IPS-15b (cell line): ENCODE measurements around the gene PKP4.

Experiments used
- H3K27me3 ChIP-seq: one replicate; pipeline ENCODE4 v1.6.1; 2013; ENCODE audit warnings: low read length; ENCODE audit not compliant: control insufficient read depth, insufficient read depth
- H3K36me3 ChIP-seq: one replicate; pipeline ENCODE4 v1.6.1; 2013; ENCODE audit warnings: low read length; ENCODE audit not compliant: control insufficient read depth, insufficient read depth
- H3K4me1 ChIP-seq: one replicate; pipeline ENCODE4 v1.6.1; 2013; ENCODE audit warnings: mild to moderate bottlenecking, low read length; ENCODE audit not compliant: control insufficient read depth, insufficient read depth
- H3K4me3 ChIP-seq: one replicate; pipeline ENCODE4 v1.5.1; 2013; ENCODE audit warnings: low read depth, low read length
- H3K9ac ChIP-seq: one replicate; pipeline ENCODE4 v1.6.1; 2013; ENCODE audit warnings: low read depth, mild to moderate bottlenecking, low read length
- H3K9me3 ChIP-seq: one replicate; pipeline ENCODE4 v1.6.1; 2013; ENCODE audit warnings: mild to moderate bottlenecking, low read length; ENCODE audit not compliant: control insufficient read depth, insufficient read depth

PKP4 gene

DNA sequence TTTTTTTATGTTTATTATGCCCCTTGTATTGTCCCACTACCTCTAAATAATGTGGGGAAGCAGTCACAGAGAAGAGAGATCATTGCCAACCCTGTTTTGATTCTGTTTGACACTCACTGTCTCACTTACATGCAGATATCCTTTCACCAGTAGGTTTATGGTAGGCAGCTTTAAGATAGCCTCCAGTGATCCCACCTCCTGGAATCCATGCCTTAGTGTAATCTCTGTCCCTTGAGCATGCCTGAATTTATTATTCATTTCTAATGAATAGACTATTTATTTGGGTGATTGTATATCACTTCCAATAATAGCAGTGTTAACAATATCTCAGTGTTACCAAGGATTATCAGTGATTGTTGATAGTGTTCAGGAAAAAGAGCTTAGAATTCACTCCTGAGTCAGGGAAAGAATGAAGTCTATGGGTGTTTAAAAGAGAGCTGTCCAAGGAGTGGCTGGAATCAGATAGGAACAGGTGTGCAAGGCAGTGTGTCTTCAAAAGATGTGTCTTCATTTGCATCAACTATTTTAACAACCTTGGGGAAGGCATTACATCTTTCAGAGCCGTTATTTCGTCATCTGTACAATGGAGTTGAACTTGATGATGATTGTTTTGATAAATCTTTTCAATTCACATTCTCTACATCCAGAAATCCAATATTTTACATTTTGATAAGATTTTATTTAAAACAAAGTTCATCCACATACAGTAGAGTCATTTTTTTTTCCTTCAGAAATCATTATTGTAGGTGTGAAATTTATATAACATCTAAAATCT is 31.9 kb downstream of the PKP4 start:
- H3K36me3 ChIP-seq: no peaks in the 10 kb centered on the region
- H3K4me3 ChIP-seq: no peak overlapping the region
- no peak overlapping the region for H3K9ac ChIP-seq
- peaks cover 18% of the 10 kb centered on the region for H3K4me1 ChIP-seq
- H3K27me3 ChIP-seq: no peaks in the 10 kb centered on the region
- no peaks in the 10 kb centered on the region for H3K9me3 ChIP-seq

DNA sequence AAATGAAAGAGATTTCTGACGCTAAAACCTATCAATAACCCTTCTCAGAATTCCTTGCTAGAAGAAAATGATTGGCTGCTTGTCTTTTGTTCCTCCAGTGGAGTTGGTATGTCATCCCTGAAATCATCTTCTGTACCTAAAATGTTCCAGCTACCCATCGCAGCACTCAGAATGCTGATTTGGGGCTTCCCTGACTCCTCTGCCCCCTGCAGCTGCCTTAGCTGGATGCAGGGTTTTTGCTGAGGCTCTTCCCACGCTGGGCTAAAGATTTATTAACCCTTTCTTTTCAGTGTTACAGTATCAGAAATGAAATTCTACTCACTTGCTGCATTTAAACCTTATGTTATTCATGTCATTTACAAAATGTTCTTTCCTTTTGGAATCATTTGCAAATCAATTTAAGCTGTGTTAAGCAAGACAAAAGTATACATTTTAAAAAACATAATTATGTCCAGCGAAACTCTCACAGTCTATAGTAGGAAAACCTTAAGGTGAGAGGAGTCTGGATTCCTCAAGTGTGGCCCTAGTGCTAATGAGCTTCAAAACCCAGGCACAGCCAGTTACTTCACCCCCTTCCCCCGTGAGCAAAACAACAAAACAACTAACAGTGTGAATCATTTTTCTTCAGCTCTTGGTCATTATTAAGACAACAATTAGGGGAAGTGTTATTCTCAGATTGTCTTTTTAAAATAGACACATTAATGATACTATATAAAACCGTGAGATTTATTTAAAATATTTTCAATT is 32.8 kb downstream of the PKP4 start:
- H3K9me3 ChIP-seq: no peaks in the 10 kb centered on the region
- H3K4me3 ChIP-seq: no peak overlapping the region
- no peak overlapping the region for H3K9ac ChIP-seq
- no peaks in the 10 kb centered on the region for H3K27me3 ChIP-seq
- H3K4me1 ChIP-seq: peaks cover 18% of the 10 kb centered on the region
- no peaks in the 10 kb centered on the region for H3K36me3 ChIP-seq

DNA sequence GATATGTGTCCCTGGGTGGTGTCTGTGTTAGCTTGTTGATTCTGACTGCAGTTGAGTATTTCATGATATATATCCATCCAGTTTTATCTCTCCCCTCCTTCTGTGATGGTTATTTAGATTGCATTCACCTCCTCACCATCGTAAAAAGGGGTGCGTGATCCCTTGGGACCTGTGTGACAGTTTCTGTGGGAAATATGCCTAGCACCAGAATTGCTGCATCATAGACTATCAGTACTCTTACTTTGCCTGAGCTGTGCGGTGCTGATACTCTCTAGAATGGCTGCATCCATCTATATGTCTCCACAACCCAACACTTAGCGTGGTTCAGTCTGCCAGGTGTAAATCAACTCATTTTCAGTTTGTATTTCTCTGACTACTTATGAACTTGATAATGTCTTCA is 34.3 kb downstream of the PKP4 start:
- Histone ChIP-seq H3K9ac (no peak overlapping the region), H3K27me3 (no peaks in the 10 kb centered on the region), H3K36me3 (no peaks in the 10 kb centered on the region), H3K4me1 (peaks cover 14% of the 10 kb centered on the region), H3K9me3 (no peaks in the 10 kb centered on the region), H3K4me3 (no peak overlapping the region)

DNA sequence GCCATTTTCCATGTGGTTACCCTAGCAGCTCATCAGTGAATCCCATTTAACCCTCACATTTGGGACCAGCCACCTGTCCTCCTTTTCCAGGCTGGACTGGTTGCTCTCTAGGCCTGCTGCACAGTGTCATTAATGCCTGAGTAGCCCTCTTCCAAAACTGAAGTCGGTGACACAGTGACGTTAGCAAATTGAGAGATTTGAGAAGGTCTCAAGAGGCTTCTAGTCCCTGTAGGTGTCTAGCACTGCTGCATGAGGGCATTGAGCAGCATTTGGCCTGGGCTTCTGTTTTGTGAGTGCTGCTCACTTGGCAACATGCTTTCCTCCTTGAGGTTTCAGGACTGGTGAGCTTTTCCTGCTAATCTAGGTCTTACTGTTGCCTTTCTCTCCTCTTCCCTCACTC is 36.7 kb downstream of the PKP4 start:
- H3K9ac ChIP-seq: no peak overlapping the region
- no peak overlapping the region for H3K4me3 ChIP-seq
- peaks cover 17% of the 10 kb centered on the region for H3K4me1 ChIP-seq
- H3K9me3 ChIP-seq: no peaks in the 10 kb centered on the region
- no peaks in the 10 kb centered on the region for H3K36me3 ChIP-seq
- no peaks in the 10 kb centered on the region for H3K27me3 ChIP-seq

DNA sequence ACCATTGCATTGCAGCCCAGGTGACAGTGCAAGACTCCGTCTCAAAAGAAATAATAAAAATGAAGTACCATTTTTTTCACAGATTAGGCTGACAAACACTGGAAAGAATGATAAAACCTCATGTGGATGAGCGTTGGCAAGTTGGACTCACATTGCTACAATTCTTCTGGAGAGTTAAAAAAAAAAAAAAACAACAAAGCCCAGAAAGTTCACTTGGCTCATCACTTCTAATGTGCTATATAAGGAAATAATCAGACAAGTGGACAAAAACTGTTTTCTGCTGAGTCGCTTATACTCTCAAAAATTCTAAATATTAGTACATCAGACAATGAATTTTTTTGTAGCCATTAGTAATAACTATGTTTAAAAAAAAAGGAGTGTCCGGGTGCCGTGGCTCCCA is 38.4 kb downstream of the PKP4 start:
- no peak overlapping the region for H3K9ac ChIP-seq
- peaks cover 11% of the 10 kb centered on the region for H3K4me1 ChIP-seq
- H3K27me3 ChIP-seq: no peaks in the 10 kb centered on the region
- H3K36me3 ChIP-seq: no peaks in the 10 kb centered on the region
- H3K9me3 ChIP-seq: no peaks in the 10 kb centered on the region
- no peak overlapping the region for H3K4me3 ChIP-seq

DNA sequence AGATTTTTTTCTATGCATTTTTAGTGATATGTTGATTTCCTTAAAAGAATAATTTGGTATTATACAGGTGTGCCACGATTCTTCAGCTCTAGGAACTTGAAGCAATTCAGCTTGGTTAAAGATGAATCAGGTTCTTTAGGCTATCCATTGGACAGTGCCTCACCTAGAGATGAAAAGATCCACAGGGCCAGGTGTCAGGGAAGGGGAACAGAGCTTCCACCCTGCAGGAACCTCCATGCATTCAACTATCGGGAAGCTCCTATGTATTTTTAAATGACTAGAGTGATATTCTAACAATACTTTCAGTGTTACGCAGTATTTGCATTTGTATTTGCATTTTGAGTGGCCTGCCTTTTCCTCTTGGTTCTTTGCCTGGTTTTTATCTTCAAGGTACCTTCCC is 40.2 kb downstream of the PKP4 start:
- no peaks in the 10 kb centered on the region for H3K9me3 ChIP-seq
- H3K36me3 ChIP-seq: no peaks in the 10 kb centered on the region
- peaks cover 11% of the 10 kb centered on the region for H3K4me1 ChIP-seq
- H3K4me3 ChIP-seq: no peak overlapping the region
- no peak overlapping the region for H3K9ac ChIP-seq
- H3K27me3 ChIP-seq: no peaks in the 10 kb centered on the region

DNA sequence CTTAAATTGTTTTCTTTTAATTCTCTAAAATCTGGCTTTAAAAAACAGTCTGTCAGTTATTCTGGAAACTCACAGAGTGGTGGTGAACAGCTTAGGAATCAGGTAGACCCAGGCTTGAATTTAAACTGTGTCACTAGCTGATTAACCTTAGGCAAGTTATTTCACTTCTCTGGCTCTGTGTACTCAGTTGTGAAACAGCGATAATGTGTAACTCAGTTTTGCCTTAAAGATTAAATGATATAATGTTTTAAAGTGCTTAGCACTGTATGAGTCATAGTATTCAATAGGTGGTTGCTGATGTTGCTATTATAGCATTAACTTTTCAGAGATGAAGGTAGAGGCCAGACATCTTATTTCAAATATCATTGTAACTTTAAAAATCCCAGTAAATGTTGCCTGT is 40.7 kb downstream of the PKP4 start:
- no peaks in the 10 kb centered on the region for H3K9me3 ChIP-seq
- peaks cover 11% of the 10 kb centered on the region for H3K4me1 ChIP-seq
- no peaks in the 10 kb centered on the region for H3K27me3 ChIP-seq
- H3K9ac ChIP-seq: no peak overlapping the region
- no peaks in the 10 kb centered on the region for H3K36me3 ChIP-seq
- H3K4me3 ChIP-seq: no peak overlapping the region

DNA sequence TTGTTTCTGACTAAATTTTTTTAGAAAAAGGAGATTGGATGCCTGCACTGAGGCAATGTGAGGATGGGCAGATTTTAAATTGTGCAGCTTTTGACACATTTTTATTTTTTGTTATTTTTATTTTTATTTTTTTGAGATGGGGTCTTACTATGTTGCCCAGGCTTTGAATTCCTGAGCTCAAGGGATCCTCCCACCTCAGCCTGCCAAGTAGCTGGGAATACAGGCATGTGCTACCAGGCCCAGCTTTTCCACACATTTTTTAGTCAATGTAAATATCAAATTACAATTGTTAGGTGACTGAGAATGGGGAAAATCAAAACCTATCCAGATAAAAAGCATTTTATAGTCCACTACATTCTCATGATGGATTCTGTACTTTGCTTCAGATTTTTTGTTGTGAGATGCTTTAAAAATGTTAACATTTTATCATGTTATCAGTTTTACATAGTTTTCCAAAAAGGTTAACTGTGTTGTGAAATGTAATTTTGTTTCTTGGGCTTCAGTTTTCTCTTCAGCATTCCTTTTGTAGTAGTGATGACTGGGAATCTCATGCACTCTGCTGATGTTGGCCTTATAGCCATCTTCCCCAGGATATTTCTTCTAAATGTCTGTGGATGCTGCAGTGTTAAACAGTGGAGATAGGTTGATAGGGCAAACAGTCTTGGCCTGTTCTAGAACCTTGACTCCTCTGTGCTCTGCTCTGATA is 41.4 kb downstream of the PKP4 start:
- peaks cover 11% of the 10 kb centered on the region for H3K4me1 ChIP-seq
- H3K9ac ChIP-seq: no peak overlapping the region
- no peaks in the 10 kb centered on the region for H3K36me3 ChIP-seq
- no peaks in the 10 kb centered on the region for H3K9me3 ChIP-seq
- H3K4me3 ChIP-seq: no peak overlapping the region
- no peaks in the 10 kb centered on the region for H3K27me3 ChIP-seq

DNA sequence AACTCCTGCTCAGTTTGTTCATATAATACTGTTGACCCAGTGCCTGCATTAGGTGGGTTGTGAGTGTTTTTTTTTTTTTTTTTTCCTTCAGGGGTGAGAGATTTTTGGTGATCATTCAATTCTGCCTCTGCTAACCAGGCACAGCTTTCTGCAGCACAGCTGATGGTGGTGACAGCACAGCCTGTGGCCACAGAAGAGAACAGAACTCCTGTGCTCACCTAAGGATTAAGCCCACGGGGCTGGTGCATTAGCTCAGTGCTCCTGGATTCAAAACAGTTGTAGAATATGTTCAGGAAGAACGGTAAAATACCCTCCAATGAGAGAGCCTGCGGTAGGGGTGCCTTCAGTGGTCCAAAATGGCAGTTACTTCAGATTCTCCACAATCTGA is 42.0 kb downstream of the PKP4 start:
- no peak overlapping the region for H3K9ac ChIP-seq
- H3K4me1 ChIP-seq: peaks cover 8% of the 10 kb centered on the region
- H3K27me3 ChIP-seq: no peaks in the 10 kb centered on the region
- no peak overlapping the region for H3K4me3 ChIP-seq
- H3K9me3 ChIP-seq: no peaks in the 10 kb centered on the region
- H3K36me3 ChIP-seq: no peaks in the 10 kb centered on the region

DNA sequence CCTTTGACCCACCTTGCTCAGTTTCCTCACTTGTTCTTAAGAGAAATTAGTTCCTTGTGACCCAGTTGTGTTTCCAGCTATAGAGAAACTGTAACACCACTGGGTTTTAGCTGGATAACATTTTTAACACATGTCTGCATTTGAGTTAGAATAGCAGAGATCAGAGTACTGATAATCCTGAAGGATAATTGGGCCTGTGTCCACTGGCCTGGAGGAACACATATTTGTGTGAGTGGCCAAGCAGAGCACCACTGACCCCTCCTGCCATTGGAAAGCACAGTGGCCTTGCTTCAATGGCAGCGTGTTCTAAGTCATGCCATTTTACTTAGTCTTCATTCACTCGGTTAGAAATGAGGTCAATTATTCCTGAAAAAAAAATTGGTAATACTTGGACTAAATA is 42.6 kb downstream of the PKP4 start:
- Histone ChIP-seq H3K9ac (no peak overlapping the region), H3K4me1 (peaks cover 8% of the 10 kb centered on the region), H3K36me3 (no peaks in the 10 kb centered on the region), H3K27me3 (no peaks in the 10 kb centered on the region), H3K4me3 (no peak overlapping the region), H3K9me3 (no peaks in the 10 kb centered on the region)

DNA sequence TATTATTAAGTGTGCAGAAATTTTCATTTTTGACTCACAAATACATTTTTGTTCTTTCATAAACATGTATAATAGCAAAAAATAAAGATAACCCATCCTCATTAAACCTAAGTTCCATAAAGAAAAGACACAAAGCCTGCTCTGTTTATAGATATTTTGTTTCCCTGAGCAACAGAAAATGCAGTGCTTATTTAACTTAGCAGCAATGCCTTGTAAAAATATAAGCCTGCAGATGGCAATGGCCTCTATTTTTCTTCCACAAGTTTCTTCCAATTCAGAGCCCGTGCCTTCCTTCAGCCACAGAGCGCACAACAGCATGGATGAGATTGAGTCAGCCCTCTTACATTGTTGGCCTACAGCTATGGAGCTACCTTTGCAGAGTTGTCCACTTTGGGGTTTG is 43.6 kb downstream of the PKP4 start:
- Histone ChIP-seq H3K27me3 (no peaks in the 10 kb centered on the region), H3K4me1 (peaks cover 10% of the 10 kb centered on the region), H3K9ac (no peak overlapping the region), H3K4me3 (no peak overlapping the region), H3K36me3 (no peaks in the 10 kb centered on the region), H3K9me3 (no peaks in the 10 kb centered on the region)

DNA sequence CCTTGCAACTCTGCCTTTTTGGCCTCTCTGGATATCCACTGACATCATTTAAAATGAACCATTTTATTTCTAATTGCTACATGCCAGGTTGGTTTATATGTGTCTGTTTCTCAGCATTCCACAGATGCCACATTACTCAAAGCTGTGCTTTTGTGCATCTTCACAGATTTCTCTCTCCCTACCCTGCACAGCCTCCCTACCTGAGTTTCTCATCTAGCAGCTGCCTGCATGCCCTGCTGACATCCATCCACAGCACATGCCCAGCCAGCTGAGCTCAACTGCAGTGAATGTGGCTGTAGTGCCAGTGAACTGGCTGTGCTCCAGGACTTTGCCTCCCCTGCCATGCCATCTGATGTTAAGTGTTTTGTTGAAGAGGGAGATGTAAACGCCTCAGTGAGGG is 44.5 kb downstream of the PKP4 start:
- no peak overlapping the region for H3K4me3 ChIP-seq
- H3K9ac ChIP-seq: no peak overlapping the region
- no peaks in the 10 kb centered on the region for H3K9me3 ChIP-seq
- H3K36me3 ChIP-seq: no peaks in the 10 kb centered on the region
- no peaks in the 10 kb centered on the region for H3K27me3 ChIP-seq
- H3K4me1 ChIP-seq: peaks cover 12% of the 10 kb centered on the region
